ENCODE measurements around the gene KLHDC7A. TPM values are rescaled to one million over a fixed set of nuclear protein-coding genes. Genes with fewer than 3 reads are reported as not detected.

The KLHDC7A gene
- polyA plus RNA-seq, 1 donor: 9.7 TPM

Other genes starting within 250 kb of the KLHDC7A start
- not detected for gene PAX7, start 149.9 kb downstream of the KLHDC7A start, polyA plus RNA-seq (ENCODE audit: insufficient read length)